GM20431 (cell line): ENCODE data around the gene MPI.
"Not testable (repeated sequence)": the region's sequence is repeated elsewhere in the genome, so short reads cannot be mapped to it uniquely, and the experiment has no call there.

ENCODE experiments used
- in situ Hi-C: fragments of 300-500 bp; cut with MseI, MboI; formaldehyde crosslinking; loops from one replicate; pipeline ENCODE4 v1.15.0; 2020; ENCODE audit warnings: low sequenced_read_pairs; ENCODE audit not compliant: unreplicated experiment

Gene MPI

DNA sequence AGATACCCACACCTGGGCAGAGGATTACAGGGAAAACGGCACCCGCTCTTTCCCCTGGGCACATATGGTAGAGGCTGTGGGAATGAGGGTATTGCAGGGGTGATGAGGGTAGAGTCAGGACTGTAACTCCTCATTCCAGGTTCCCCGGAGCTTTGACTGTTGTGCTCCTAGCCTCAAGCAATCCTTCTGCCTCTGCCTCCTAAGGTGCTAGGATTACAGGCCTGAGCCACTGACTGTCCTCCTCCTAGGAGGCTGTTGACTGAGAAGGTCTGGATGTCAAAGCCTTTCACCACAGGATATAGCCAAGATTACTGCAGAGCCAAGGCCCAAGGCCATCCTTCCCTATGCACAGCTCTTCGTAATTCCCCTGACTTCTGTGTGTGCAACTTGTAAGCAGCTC, 1.1 kb upstream of the MPI start:
- in situ Hi-C loops, result no loop called here

DNA sequence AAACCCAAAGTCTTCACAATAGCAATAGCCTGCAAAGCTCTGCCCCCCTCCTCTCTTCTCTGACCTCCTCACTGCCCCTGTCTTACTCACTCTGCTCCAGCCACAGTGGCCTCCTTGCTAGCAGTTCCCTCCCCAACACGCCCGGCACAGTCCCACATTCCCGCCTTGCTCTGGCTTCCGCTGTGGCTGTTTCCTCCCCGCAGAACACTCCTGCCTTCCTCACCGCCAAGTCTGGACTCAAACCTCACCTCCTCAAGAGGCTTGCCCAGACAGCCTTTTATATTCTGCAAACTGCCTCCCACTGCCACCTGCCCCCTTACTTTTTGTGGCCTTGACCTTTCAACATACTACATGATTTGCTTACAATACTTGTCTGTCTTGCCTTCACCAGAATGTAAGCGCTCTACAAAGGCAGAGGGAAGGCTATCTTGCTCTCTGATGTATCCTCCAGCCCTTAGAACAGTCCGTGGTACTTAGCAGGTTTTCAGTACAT, 406 bp upstream of the MPI start:
- in situ Hi-C loops, result no loop called here

GRCh38 chr15:74890665-74890960, 771 bp downstream of the MPI start:
- in situ Hi-C loops, result no loop called here

DNA sequence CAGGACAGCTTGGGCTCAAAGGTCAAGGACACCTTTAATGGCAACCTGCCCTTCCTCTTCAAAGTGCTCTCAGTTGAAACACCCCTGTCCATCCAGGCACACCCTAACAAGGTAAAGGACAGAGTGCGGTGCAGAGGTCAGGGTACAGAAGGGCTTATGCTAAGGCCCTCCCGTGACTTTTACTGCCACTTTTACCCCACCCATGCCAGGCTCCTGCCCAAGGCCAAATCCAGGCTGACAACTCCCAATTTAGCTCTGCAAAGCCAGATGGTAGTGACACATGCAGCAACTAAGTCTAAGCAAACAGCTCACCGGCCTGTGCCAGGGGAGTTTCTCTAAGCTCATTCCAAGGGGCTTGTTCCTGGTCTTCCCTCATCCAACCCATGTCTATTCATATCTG, 1.6 kb downstream of the MPI start:
- in situ Hi-C loops, result no loop called here

DNA sequence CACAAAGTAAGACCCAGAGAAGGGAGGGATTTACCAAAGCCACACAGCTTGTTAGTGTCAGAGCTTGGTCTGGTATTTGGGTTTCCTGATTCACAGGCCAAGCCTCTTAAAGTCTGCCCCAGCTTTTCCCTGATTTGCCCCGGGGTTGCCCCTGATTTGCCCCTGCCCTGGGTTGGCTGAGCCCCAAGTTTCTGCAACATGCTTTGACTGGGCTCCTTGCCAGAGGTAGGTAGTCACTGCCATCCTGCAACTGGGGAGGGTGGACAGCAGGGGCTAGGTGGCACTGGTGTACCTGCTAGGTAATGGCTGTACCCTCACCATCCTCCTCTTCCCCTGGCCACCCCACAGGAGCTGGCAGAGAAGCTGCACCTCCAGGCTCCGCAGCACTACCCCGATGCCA, 2.5 kb downstream of the MPI start:
- in situ Hi-C loops, result no loop called here

GRCh38 chr15:74892931-74893330, 3.1 kb downstream of the MPI start:
- in situ Hi-C loops, result no loop called here

DNA sequence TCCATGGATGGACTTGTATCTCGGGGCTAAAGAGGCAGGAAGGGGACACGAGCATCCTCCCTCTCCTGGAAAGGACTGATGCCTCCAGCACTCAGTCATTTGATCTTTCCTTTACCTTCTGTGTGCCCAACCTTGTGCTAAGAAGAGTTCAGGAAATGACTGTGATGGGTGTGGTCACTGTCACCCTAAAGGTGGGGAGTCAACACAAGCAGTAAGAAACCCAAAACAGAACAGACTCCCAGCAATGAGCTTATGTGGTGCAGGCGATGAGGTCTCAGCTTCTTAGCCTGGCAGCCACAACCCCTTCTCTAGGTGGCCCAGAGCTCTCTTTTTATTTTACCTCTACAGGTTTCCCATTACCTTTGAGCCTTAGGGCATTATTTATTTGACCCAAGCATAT, 3.8 kb downstream of the MPI start:
- in situ Hi-C loops, result no loop called here

DNA sequence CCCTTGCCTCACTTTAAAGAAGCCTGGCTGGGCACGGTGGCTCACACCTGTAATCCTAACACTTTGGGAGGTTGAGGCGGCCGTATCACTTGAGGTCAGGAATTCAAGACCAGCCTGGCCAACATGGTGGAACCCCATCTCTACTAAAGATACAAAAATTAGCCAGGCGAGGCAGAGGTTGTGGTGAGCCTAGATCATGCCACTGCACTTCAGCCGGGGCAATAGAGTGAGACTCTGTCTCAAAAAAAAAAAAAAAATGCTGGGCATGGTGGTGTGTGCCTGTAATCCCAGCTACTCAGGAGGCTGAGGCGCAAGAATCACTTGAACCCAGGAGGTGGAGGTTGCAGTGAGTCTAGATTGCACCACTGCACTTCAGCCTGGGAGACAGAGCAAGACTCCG, 4.5 kb downstream of the MPI start:
- in situ Hi-C loops, result not testable (repeated sequence)

DNA sequence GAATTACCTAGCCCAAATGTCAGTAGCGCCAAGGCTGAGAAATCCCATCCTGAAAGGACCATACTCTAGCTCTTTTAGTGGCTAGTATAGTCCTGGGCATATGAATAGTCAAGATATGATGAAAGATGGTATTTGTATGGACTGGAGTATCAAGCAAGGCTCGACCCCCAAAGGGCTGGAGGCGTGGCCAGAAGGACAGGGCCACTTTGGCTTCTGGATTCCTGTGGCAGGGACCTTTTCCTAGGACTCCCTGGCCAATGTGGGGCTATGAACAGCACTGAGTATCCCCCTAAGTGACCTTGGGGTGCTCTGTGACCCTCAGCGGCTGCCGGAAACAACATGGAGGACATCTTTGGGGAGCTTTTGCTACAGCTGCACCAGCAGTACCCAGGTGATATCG, 6.0 kb downstream of the MPI start:
- in situ Hi-C loops, result no loop called here

DNA sequence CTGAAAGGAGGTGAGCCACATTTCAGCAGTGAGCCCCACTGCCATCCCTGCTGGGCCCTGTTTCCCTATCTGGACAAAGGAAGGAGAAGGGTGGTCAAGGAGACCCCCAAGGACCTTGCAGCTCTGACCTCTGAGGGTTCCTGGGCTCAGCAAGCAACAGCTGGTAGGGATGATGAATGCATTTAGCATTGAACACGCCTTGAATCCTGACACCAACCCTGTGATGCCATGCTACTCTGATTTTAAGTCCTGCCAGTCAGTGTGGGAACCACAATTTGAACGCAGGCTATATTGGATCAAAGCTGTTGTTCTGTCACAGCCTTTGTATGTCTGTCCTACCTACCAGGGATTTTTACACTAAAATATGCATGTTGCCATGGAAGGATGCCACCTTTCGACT, 6.5 kb downstream of the MPI start:
- in situ Hi-C loops, result no loop called here

GRCh38 chr15:74897300-74897701, 7.5 kb downstream of the MPI start:
- in situ Hi-C loops, result no loop called here

- in situ Hi-C loops, result loop anchor here (10.0 kb wide), 1 partner anchor 57 kb away; the partner anchor contains the start of gene ULK3
Measured at GRCh38 chr15:74901612-74902063, 11.8 kb downstream of the MPI start.

DNA sequence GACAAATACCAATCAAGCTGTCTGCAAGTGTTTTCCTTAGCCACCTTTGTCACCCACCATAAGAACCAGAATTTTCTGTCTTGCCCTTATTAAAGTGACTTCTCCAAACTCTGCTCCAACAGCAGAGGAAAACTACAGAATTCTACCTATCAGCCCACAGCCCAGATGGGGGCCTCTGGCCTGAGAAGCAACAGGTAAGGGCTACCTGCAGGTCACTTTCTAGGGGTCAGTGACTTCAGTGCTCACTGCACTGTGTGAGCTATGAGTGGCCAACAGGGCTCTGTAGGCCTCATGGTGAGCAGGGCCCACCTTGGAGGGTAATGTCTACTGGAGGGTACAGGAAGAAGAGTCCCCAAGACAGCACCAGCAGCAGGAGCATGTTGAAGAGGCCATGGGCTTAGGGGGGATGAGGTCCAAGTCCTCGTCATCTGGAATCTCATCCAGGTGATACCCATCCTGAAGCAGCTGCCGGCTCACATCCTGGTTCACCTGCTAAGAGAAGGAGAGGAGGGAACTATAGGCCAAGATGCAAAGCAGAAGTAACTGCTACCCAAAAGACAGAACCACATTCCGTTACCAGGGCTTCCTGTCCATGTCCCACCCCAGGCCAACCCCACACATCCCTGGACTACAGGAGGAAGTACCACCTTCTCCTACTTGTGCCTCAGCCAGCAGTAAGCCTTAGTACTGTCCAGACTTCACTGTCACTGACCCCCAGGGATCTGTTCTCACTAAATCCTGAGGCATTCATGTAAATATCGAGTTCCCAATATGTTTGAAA, 12.6 kb downstream of the MPI start:
- in situ Hi-C loops, result loop anchor here (10.0 kb wide), 1 partner anchor 58 kb away; the partner anchor contains the start of gene ULK3

DNA sequence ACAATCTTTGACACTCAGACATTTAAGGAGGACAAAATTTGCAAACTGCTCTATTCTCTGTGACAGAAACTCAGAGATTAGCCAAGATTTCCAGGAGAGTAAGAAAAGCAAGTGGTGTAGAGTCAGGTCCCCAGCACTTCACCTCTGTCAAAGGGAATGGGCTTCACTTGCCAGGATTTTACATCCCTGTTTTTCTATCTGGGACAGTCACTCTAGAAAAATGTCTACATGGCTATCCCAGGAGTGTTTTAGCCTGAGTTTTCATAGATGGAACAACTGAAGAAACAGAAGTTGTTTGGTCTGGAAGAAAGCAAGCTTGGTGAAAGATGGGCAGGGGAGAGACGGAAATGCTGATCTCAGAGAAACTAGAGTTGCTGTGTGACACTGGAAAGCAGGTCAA, 13.8 kb downstream of the MPI start:
- in situ Hi-C loops, result loop anchor here (10.0 kb wide), 1 partner anchor 59 kb away; the partner anchor contains the start of gene ULK3

DNA sequence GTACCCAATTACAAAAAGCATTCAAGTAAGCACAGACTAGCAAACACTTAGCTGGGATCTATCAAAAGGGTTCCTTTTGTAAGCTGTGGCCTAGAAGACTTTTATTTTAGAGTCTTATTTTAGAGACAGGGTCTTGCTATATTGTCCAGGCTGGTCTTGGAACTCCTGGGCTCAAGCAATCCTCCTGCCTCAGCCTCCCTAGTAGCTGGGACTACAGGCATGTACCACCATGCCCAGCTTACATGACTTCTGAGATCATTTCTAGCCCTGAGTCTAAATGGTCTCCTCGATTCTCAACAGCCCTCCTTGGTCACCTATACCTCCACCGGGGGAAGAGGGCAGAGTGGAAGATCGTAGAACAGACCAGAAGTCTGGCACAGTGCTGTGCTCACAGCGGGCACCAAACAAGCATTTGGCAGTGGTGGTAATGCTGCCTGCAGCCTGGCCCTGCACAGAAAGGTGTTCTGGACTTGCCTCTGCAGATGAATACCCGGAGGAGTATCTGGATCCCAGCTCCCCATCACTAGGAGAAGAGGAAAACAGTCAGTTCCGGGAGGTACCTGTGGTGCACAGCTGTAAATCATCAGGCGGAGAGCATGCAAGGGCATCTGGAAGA, 14.5 kb downstream of the MPI start:
- in situ Hi-C loops, result loop anchor here (10.0 kb wide), 1 partner anchor 59 kb away; the partner anchor contains the start of gene ULK3

DNA sequence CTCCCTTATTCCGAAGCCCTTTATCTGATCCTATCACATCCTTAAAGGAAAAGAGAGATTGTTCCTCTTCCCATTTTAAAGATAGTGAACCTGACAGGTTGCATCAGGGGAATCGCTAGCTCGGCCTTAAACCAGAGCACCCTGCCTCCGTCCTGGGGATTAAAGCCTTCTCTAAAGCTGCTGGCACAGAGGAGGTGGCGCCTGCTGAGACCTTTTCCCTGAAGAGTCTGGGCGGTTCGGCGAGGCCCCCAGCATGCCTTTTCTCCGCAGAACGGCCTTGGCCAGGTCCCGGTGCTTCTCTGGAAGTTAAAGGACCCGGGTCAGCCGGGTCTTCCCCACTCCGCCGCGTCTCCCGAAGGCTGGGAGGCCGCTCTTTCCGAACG, 16.2 kb downstream of the MPI start:
- in situ Hi-C loops, result loop anchor here (10.0 kb wide), 1 partner anchor 61 kb away; the partner anchor contains the start of gene ULK3

- in situ Hi-C loops, result loop anchor here (10.0 kb wide), 1 partner anchor 62 kb away; the partner anchor contains the start of gene ULK3
Measured at GRCh38 chr15:74906450-74907162, 16.8 kb downstream of the MPI start, which contains the start of gene FAM219B. FAM219B (minus strand) TSS chr15:74906851; CDS start chr15:74906800, 51 bp downstream.

GRCh38 chr15:74907163-74907870, 17.5 kb downstream of the MPI start:
- in situ Hi-C loops, result loop anchor here (10.0 kb wide), 1 partner anchor 63 kb away; the partner anchor contains the start of gene ULK3

DNA sequence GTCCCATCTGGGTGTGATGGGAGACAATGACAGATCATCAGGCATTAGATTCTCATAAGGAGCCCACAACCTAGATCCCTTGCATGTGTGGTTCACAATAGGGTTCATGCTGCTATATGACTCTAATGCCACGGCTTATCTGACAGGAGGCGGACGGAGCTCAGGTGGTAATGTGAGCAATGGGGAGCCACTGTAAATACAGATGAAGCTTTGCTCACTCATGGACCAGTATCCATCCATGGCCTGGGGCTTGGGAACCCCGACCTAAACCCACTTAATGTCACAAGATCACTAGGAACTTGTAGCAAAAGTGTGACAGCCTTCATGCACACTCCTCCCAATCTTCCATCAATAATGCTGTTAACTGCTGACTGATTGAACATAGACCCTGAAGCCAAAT, 18.8 kb downstream of the MPI start:
- in situ Hi-C loops, result loop anchor here (10.0 kb wide), 1 partner anchor 64 kb away; the partner anchor contains the start of gene ULK3

GRCh38 chr15:74913041-74913440, 23.2 kb downstream of the MPI start:
- in situ Hi-C loops, result no loop called here
